ENCODE data around the gene PLEKHB2. TPM values are rescaled to one million over a fixed set of nuclear protein-coding genes. Genes with fewer than 3 reads are reported as not detected.

PLEKHB2 gene
- total RNA-seq, 1 experiment from 2014 or later, result 65.6 TPM

DNA sequence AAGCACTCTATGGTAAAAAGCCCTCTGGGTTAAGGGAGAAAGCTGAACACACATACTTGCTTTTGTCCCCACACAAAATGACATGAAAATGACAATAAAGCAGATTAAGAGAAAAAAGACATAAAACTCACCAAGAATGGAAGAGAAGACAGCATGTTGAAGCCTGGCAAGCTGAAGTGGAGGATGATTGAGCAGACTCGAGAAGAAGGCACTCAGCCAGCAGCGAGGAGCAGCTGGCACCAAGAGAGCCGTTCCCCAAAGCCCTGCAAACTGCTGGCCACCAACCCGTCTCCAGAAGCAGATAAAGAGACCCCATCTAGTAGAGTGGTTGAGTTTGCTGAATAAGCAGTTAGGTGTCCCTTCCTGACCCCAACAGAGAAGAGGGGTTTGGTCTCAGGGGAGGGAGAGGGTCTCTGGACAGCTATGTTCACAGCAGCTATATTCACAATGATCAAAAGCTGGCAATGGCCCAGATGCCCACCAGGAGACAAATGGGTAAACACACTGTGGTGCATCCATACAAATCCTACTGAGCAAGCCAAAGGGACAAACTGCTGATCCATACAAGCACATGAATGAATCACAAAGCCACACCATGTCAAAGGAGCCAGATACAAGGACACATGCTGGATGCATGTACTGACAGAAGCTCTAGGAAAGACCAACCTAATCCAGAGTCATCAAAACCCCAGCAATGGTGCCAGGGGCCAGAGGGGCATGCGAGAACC lies 48.8 kb upstream of the PLEKHB2 start:
- CTCF ChIA-PET, result interaction anchor here (0.6 to 1.2 kb wide), 2 partner anchors 13 to 15 kb away, joined by 3 to 4 read pairs; no protein-coding TSS in a partner anchor
- no peaks in the 10 kb centered on the region for H3K9me3 Mint-ChIP-seq
- no peak overlapping the region for H3K4me3 Mint-ChIP-seq
- ATAC-seq, result no peak
- H3K27me3 Mint-ChIP-seq (ENCODE audit: low read depth), result no peaks in the 10 kb centered on the region
- no peak for DNase-seq (ENCODE audit: low spot score)
- peaks cover 57% of the 10 kb centered on the region for H3K36me3 Mint-ChIP-seq
- peaks cover 13% of the 10 kb centered on the region for H3K4me1 Mint-ChIP-seq
- POLR2A ChIA-PET, result no interaction called here
- peak overlapping the region; percentile 82 for H3K27ac Mint-ChIP-seq
- no peak for TF ChIP-seq RELA (CRISPR knock-in tag; IDR thresholded peaks at IDR 0.05; ENCODE audit: borderline replicate concordance)

DNA sequence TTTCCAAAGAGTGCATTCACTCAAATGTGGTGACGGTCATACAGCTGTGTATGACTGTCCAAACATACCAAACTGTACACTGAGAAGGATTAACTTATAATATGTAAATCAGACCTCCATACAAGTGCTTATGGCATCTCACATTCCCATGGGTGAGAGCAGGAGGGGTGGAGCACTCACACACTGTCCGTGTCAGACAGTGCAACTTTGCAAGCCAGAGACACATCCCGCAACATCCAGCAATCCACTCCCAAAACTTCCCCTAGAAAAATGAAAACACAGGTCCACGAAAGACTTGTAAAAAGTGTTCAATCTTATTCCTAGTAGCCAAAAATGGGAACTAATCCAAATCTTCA lies 48.2 kb upstream of the PLEKHB2 start:
- CTCF ChIA-PET, result interaction anchor here (0.6 to 1.2 kb wide), 2 partner anchors 13 to 16 kb away, joined by 3 to 4 read pairs; no protein-coding TSS in a partner anchor
- Mint-ChIP-seq H3K27me3 (ENCODE audit: low read depth) (no peaks in the 10 kb centered on the region), H3K4me3 (no peak overlapping the region), H3K9me3 (no peaks in the 10 kb centered on the region), H3K4me1 (peaks cover 13% of the 10 kb centered on the region), H3K36me3 (peaks cover 51% of the 10 kb centered on the region), H3K27ac (peak overlapping the region; percentile 82)
- DNase-seq (ENCODE audit: low spot score) (no peak), ATAC-seq (no peak)
- POLR2A ChIA-PET, result no interaction called here
- TF ChIP-seq ZNF396 (CRISPR knock-in tag; IDR thresholded peaks at IDR 0.05; ENCODE audit: borderline replicate concordance) (no peak), TEAD4 (CRISPR knock-in tag; IDR thresholded peaks at IDR 0.05) (no peak), TCF7 (CRISPR knock-in tag; IDR thresholded peaks at IDR 0.05; ENCODE audit: low read depth) (no peak), IRF2 (CRISPR knock-in tag; IDR thresholded peaks at IDR 0.05; ENCODE audit: borderline replicate concordance, low read depth) (no peak), SOX15 (CRISPR knock-in tag; IDR thresholded peaks at IDR 0.05) (no peak), FOXP1 (CRISPR knock-in tag; IDR thresholded peaks at IDR 0.05; ENCODE audit: borderline replicate concordance) (no peak), ZNF263 (CRISPR knock-in tag; IDR thresholded peaks at IDR 0.05; ENCODE audit: low read depth) (no peak), MXD4 (CRISPR knock-in tag; IDR thresholded peaks at IDR 0.05; ENCODE audit: borderline replicate concordance) (no peak), ZNF219 (CRISPR knock-in tag; IDR thresholded peaks at IDR 0.05; ENCODE audit: borderline replicate concordance) (no peak), TP53 (CRISPR knock-in tag; IDR thresholded peaks at IDR 0.05) (no peak)
- TF ChIP-seq, protein P1, sequence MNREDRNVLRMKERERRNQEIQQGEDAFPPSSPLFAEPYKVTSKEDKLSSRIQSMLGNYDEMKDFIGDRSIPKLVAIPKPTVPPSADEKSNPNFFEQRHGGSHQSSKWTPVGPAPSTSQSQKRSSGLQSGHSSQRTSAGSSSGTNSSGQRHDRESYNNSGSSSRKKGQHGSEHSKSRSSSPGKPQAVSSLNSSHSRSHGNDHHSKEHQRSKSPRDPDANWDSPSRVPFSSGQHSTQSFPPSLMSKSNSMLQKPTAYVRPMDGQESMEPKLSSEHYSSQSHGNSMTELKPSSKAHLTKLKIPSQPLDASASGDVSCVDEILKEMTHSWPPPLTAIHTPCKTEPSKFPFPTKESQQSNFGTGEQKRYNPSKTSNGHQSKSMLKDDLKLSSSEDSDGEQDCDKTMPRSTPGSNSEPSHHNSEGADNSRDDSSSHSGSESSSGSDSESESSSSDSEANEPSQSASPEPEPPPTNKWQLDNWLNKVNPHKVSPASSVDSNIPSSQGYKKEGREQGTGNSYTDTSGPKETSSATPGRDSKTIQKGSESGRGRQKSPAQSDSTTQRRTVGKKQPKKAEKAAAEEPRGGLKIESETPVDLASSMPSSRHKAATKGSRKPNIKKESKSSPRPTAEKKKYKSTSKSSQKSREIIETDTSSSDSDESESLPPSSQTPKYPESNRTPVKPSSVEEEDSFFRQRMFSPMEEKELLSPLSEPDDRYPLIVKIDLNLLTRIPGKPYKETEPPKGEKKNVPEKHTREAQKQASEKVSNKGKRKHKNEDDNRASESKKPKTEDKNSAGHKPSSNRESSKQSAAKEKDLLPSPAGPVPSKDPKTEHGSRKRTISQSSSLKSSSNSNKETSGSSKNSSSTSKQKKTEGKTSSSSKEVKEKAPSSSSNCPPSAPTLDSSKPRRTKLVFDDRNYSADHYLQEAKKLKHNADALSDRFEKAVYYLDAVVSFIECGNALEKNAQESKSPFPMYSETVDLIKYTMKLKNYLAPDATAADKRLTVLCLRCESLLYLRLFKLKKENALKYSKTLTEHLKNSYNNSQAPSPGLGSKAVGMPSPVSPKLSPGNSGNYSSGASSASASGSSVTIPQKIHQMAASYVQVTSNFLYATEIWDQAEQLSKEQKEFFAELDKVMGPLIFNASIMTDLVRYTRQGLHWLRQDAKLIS (CRISPR knock-in tag; IDR thresholded peaks at IDR 0.05; ENCODE audit: borderline replicate concordance), result no peak
- TF ChIP-seq, protein P2, sequence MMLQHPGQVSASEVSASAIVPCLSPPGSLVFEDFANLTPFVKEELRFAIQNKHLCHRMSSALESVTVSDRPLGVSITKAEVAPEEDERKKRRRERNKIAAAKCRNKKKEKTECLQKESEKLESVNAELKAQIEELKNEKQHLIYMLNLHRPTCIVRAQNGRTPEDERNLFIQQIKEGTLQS (CRISPR knock-in tag; conservative IDR thresholded peaks at IDR 0.05), result no peak
- TF ChIP-seq, protein P3, sequence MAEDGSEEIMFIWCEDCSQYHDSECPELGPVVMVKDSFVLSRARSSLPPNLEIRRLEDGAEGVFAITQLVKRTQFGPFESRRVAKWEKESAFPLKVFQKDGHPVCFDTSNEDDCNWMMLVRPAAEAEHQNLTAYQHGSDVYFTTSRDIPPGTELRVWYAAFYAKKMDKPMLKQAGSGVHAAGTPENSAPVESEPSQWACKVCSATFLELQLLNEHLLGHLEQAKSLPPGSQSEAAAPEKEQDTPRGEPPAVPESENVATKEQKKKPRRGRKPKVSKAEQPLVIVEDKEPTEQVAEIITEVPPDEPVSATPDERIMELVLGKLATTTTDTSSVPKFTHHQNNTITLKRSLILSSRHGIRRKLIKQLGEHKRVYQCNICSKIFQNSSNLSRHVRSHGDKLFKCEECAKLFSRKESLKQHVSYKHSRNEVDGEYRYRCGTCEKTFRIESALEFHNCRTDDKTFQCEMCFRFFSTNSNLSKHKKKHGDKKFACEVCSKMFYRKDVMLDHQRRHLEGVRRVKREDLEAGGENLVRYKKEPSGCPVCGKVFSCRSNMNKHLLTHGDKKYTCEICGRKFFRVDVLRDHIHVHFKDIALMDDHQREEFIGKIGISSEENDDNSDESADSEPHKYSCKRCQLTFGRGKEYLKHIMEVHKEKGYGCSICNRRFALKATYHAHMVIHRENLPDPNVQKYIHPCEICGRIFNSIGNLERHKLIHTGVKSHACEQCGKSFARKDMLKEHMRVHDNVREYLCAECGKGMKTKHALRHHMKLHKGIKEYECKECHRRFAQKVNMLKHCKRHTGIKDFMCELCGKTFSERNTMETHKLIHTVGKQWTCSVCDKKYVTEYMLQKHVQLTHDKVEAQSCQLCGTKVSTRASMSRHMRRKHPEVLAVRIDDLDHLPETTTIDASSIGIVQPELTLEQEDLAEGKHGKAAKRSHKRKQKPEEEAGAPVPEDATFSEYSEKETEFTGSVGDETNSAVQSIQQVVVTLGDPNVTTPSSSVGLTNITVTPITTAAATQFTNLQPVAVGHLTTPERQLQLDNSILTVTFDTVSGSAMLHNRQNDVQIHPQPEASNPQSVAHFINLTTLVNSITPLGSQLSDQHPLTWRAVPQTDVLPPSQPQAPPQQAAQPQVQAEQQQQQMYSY (CRISPR knock-in tag; IDR thresholded peaks at IDR 0.05), result no peak
- TF ChIP-seq, protein P4, sequence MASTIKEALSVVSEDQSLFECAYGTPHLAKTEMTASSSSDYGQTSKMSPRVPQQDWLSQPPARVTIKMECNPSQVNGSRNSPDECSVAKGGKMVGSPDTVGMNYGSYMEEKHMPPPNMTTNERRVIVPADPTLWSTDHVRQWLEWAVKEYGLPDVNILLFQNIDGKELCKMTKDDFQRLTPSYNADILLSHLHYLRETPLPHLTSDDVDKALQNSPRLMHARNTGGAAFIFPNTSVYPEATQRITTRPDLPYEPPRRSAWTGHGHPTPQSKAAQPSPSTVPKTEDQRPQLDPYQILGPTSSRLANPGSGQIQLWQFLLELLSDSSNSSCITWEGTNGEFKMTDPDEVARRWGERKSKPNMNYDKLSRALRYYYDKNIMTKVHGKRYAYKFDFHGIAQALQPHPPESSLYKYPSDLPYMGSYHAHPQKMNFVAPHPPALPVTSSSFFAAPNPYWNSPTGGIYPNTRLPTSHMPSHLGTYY (CRISPR knock-in tag; IDR thresholded peaks at IDR 0.05), result no peak
- TF ChIP-seq, protein P5, sequence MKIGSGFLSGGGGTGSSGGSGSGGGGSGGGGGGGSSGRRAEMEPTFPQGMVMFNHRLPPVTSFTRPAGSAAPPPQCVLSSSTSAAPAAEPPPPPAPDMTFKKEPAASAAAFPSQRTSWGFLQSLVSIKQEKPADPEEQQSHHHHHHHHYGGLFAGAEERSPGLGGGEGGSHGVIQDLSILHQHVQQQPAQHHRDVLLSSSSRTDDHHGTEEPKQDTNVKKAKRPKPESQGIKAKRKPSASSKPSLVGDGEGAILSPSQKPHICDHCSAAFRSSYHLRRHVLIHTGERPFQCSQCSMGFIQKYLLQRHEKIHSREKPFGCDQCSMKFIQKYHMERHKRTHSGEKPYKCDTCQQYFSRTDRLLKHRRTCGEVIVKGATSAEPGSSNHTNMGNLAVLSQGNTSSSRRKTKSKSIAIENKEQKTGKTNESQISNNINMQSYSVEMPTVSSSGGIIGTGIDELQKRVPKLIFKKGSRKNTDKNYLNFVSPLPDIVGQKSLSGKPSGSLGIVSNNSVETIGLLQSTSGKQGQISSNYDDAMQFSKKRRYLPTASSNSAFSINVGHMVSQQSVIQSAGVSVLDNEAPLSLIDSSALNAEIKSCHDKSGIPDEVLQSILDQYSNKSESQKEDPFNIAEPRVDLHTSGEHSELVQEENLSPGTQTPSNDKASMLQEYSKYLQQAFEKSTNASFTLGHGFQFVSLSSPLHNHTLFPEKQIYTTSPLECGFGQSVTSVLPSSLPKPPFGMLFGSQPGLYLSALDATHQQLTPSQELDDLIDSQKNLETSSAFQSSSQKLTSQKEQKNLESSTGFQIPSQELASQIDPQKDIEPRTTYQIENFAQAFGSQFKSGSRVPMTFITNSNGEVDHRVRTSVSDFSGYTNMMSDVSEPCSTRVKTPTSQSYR (CRISPR knock-in tag; IDR thresholded peaks at IDR 0.05), result no peak
- TF ChIP-seq, protein P6, sequence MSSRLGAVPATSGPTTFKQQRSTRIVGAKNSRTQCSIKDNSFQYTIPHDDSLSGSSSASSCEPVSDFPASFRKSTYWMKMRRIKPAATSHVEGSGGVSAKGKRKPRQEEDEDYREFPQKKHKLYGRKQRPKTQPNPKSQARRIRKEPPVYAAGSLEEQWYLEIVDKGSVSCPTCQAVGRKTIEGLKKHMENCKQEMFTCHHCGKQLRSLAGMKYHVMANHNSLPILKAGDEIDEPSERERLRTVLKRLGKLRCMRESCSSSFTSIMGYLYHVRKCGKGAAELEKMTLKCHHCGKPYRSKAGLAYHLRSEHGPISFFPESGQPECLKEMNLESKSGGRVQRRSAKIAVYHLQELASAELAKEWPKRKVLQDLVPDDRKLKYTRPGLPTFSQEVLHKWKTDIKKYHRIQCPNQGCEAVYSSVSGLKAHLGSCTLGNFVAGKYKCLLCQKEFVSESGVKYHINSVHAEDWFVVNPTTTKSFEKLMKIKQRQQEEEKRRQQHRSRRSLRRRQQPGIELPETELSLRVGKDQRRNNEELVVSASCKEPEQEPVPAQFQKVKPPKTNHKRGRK (CRISPR knock-in tag; IDR thresholded peaks at IDR 0.05; ENCODE audit: borderline replicate concordance), result no peak
- TF ChIP-seq, protein P7, sequence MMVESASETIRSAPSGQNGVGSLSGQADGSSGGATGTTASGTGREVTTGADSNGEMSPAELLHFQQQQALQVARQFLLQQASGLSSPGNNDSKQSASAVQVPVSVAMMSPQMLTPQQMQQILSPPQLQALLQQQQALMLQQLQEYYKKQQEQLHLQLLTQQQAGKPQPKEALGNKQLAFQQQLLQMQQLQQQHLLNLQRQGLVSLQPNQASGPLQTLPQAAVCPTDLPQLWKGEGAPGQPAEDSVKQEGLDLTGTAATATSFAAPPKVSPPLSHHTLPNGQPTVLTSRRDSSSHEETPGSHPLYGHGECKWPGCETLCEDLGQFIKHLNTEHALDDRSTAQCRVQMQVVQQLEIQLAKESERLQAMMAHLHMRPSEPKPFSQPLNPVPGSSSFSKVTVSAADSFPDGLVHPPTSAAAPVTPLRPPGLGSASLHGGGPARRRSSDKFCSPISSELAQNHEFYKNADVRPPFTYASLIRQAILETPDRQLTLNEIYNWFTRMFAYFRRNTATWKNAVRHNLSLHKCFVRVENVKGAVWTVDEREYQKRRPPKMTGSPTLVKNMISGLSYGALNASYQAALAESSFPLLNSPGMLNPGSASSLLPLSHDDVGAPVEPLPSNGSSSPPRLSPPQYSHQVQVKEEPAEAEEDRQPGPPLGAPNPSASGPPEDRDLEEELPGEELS (CRISPR knock-in tag; IDR thresholded peaks at IDR 0.05), result no peak
